KMS-11 (cell line): ENCODE data around the gene CAPN7.

Experiments used
- H2AFZ ChIP-seq: fragments of 200-600 bp; sonication (generic); 2 replicates; pipeline ENCODE4 v1.6.1; 2016; ENCODE audit warnings: antibody characterized with exemption, mixed run types, low read depth
- H3K27ac ChIP-seq: fragments of 200-600 bp; sonication (generic); 2 replicates; pipeline ENCODE4 v1.6.1; 2016; ENCODE audit warnings: mild to moderate bottlenecking, mixed run types
- H3K27me3 ChIP-seq: fragments of 200-600 bp; sonication (generic); 2 replicates; pipeline ENCODE4 v1.6.1; 2017; ENCODE audit warnings: mild to moderate bottlenecking, low read depth, mixed run types, moderate library complexity; ENCODE audit not compliant: insufficient read depth
- H3K36me3 ChIP-seq: fragments of 200-600 bp; sonication (generic); 2 replicates; pipeline ENCODE4 v1.6.1; 2017; ENCODE audit warnings: mild to moderate bottlenecking, mixed run types; ENCODE audit not compliant: insufficient read depth
- H3K4me1 ChIP-seq: fragments of 200-600 bp; sonication (generic); 2 replicates; pipeline ENCODE4 v1.6.1; 2016; ENCODE audit warnings: mild to moderate bottlenecking, low read depth, mixed run types; ENCODE audit not compliant: poor library complexity, severe bottlenecking
- H3K4me2 ChIP-seq: fragments of 200-600 bp; sonication (generic); 2 replicates; pipeline ENCODE4 v1.7.0; 2016; ENCODE audit warnings: mild to moderate bottlenecking, mixed run types
- H3K4me3 ChIP-seq: fragments of 200-600 bp; sonication (generic); IDR thresholded peaks from 2 replicates; pipeline ENCODE4 v1.6.1; 2017; ENCODE audit warnings: low read depth, low read length, mixed read lengths; ENCODE audit not compliant: insufficient read depth
- H3K79me2 ChIP-seq: fragments of 200-600 bp; sonication (generic); 2 replicates; pipeline ENCODE4 v1.6.1; 2016; ENCODE audit warnings: low read depth, mixed run types; ENCODE audit not compliant: insufficient read depth
- H3K9ac ChIP-seq: fragments of 200-600 bp; sonication (generic); 2 replicates; pipeline ENCODE4 v1.6.1; 2016; ENCODE audit warnings: mild to moderate bottlenecking, mixed run types
- H4K20me1 ChIP-seq: fragments of 200-600 bp; sonication (generic); 2 replicates; pipeline ENCODE4 v1.6.1; 2016; ENCODE audit warnings: mild to moderate bottlenecking, mixed run types; ENCODE audit not compliant: insufficient read depth
- CTCF ChIP-seq: fragments of 200-600 bp; sonication (generic); conservative IDR thresholded peaks from 2 replicates; pipeline ENCODE4 v1.6.1; 2017; ENCODE audit warnings: low read depth, mild to moderate bottlenecking, antibody characterized with exemption, low read length, moderate library complexity, mixed read lengths

Gene CAPN7

GRCh38 chr3:15276028-15276724, 70.1 kb downstream of the CAPN7 start:
- Histone ChIP-seq H3K36me3 (no peaks in the 10 kb centered on the region), H3K79me2 (no peaks in the 10 kb centered on the region), H3K4me3 (no peak overlapping the region), H3K27ac (no peak overlapping the region), H3K4me1 (peaks cover 10% of the 10 kb centered on the region), H4K20me1 (no peaks in the 10 kb centered on the region), H3K4me2 (no peak overlapping the region), H2AFZ (no peak overlapping the region), H3K9ac (no peak overlapping the region), H3K27me3 (no peaks in the 10 kb centered on the region)
- TF ChIP-seq CTCF: no peak

GRCh38 chr3:15277861-15278500, 71.9 kb downstream of the CAPN7 start:
- Histone ChIP-seq H2AFZ (no peak overlapping the region), H3K36me3 (no peaks in the 10 kb centered on the region), H3K9ac (no peak overlapping the region), H3K27me3 (no peaks in the 10 kb centered on the region), H3K4me3 (no peak overlapping the region), H3K4me2 (no peak overlapping the region), H3K4me1 (no peaks in the 10 kb centered on the region), H3K79me2 (no peaks in the 10 kb centered on the region), H4K20me1 (no peaks in the 10 kb centered on the region), H3K27ac (no peak overlapping the region)
- TF ChIP-seq CTCF: no peak

GRCh38 chr3:15279205-15279604, 73.2 kb downstream of the CAPN7 start:
- Histone ChIP-seq H2AFZ (no peak overlapping the region), H3K4me2 (no peak overlapping the region), H4K20me1 (no peaks in the 10 kb centered on the region), H3K36me3 (no peaks in the 10 kb centered on the region), H3K4me1 (peaks cover 12% of the 10 kb centered on the region), H3K4me3 (no peak overlapping the region), H3K79me2 (no peaks in the 10 kb centered on the region), H3K27ac (no peak overlapping the region), H3K9ac (no peak overlapping the region), H3K27me3 (no peaks in the 10 kb centered on the region)
- no peak for TF ChIP-seq CTCF

- H3K27me3 ChIP-seq: no peaks in the 10 kb centered on the region
- no peak overlapping the region for H3K4me2 ChIP-seq
- H3K27ac ChIP-seq: no peak overlapping the region
These were observed 73.8 kb downstream of the CAPN7 start for GRCh38 chr3:15279671-15280402.

More at GRCh38 chr3:15279671-15280402, 73.8 kb downstream of the CAPN7 start:
- no peak for TF ChIP-seq CTCF
- Histone ChIP-seq H3K79me2 (no peaks in the 10 kb centered on the region), H3K4me1 (peaks cover 13% of the 10 kb centered on the region), H3K36me3 (no peaks in the 10 kb centered on the region), H2AFZ (no peak overlapping the region), H4K20me1 (no peaks in the 10 kb centered on the region), H3K4me3 (no peak overlapping the region), H3K9ac (no peak overlapping the region)
